ENCODE measurements around the gene SH3TC2.

SH3TC2 gene

GRCh38 chr5:149045089-149045460 lies 17.8 kb downstream of the SH3TC2 start:
- TF ChIP-seq TAF1 (IDR thresholded peaks at IDR 0.05; ENCODE audit: borderline replicate concordance, insufficient read depth, low read length) (no peak), REST (IDR thresholded peaks at IDR 0.05; ENCODE audit: insufficient read depth in 1 of 2, low read depth in 2 of 2, low read length in 2 of 2) (no peak), POLR2AphosphoS5 (IDR thresholded peaks at IDR 0.05; ENCODE audit: low read depth, low read length) (no peak), FOXP2 (optimal IDR thresholded peaks at IDR 0.05; ENCODE audit: borderline replicate concordance, extremely low read depth, extremely low read length, insufficient read depth) (no peak)

GRCh38 chr5:149044453-149045088 lies 18.3 kb downstream of the SH3TC2 start:
- TF ChIP-seq TAF1 (IDR thresholded peaks at IDR 0.05; ENCODE audit: borderline replicate concordance, insufficient read depth, low read length) (no peak), SIN3A (IDR thresholded peaks at IDR 0.05; ENCODE audit: borderline replicate concordance, insufficient read depth, low read length) (no peak), REST (IDR thresholded peaks at IDR 0.05; ENCODE audit: insufficient read depth in 1 of 2, low read depth in 2 of 2, low read length in 2 of 2) (no peak), POLR2AphosphoS5 (IDR thresholded peaks at IDR 0.05; ENCODE audit: low read depth, low read length) (no peak), FOXP2 (optimal IDR thresholded peaks at IDR 0.05; ENCODE audit: borderline replicate concordance, extremely low read depth, extremely low read length, insufficient read depth) (no peak)

DNA sequence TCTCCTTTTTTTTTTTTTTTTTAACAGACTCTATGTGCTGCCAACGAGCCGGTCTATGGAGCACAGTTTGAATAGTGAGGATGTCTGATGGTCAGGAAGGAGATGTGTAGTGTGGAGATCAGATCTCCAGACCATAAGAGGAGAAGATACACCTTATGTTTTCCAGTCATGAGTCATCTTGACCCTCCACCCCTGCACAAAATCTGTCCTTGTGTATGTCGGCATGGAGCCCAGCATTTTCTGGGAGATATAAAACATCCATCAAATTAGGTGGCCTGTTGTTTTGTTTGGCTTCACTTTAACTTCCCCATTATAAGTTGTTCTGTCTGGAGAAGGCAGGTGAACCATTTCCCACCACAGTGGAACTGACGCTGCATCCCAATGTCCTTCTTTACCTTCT lies 19.2 kb downstream of the SH3TC2 start:
- TF ChIP-seq POLR2AphosphoS5 (IDR thresholded peaks at IDR 0.05; ENCODE audit: low read depth, low read length): no peak
- no peak for TF ChIP-seq REST (IDR thresholded peaks at IDR 0.05; ENCODE audit: insufficient read depth in 1 of 2, low read depth in 2 of 2, low read length in 2 of 2)
- no peak for TF ChIP-seq SIN3A (IDR thresholded peaks at IDR 0.05; ENCODE audit: borderline replicate concordance, insufficient read depth, low read length)
- no peak for TF ChIP-seq FOXP2 (optimal IDR thresholded peaks at IDR 0.05; ENCODE audit: borderline replicate concordance, extremely low read depth, extremely low read length, insufficient read depth)
- TF ChIP-seq TAF1 (IDR thresholded peaks at IDR 0.05; ENCODE audit: borderline replicate concordance, insufficient read depth, low read length): no peak

GRCh38 chr5:149042865-149043264 lies 20.0 kb downstream of the SH3TC2 start:
- TF ChIP-seq POLR2AphosphoS5 (IDR thresholded peaks at IDR 0.05; ENCODE audit: low read depth, low read length) (no peak), TAF1 (IDR thresholded peaks at IDR 0.05; ENCODE audit: borderline replicate concordance, insufficient read depth, low read length) (no peak), FOXP2 (optimal IDR thresholded peaks at IDR 0.05; ENCODE audit: borderline replicate concordance, extremely low read depth, extremely low read length, insufficient read depth) (no peak), SIN3A (IDR thresholded peaks at IDR 0.05; ENCODE audit: borderline replicate concordance, insufficient read depth, low read length) (no peak), REST (IDR thresholded peaks at IDR 0.05; ENCODE audit: insufficient read depth in 1 of 2, low read depth in 2 of 2, low read length in 2 of 2) (no peak)

GRCh38 chr5:149041242-149041641 lies 21.6 kb downstream of the SH3TC2 start:
- no peak for TF ChIP-seq REST (IDR thresholded peaks at IDR 0.05; ENCODE audit: insufficient read depth in 1 of 2, low read depth in 2 of 2, low read length in 2 of 2)
- TF ChIP-seq FOXP2 (optimal IDR thresholded peaks at IDR 0.05; ENCODE audit: borderline replicate concordance, extremely low read depth, extremely low read length, insufficient read depth): no peak
- no peak for TF ChIP-seq POLR2AphosphoS5 (IDR thresholded peaks at IDR 0.05; ENCODE audit: low read depth, low read length)
- TF ChIP-seq SIN3A (IDR thresholded peaks at IDR 0.05; ENCODE audit: borderline replicate concordance, insufficient read depth, low read length): no peak
- no peak for TF ChIP-seq TAF1 (IDR thresholded peaks at IDR 0.05; ENCODE audit: borderline replicate concordance, insufficient read depth, low read length)

All from PFSK-1 (cell line).